Hepatocyte (in vitro differentiated cells): ENCODE data around the gene ABCB10.

ENCODE experiments used
- CTCF ChIP-seq: fragments of 200-600 bp; sonication (generic); IDR thresholded peaks from 2 replicates; pipeline ENCODE4 v1.5.1; 2016; ENCODE audit warnings: antibody characterized with exemption, mild to moderate bottlenecking; ENCODE audit not compliant: poor library complexity
- EZH2 ChIP-seq: fragments of 200-600 bp; sonication (generic); IDR thresholded peaks from 2 replicates; pipeline ENCODE4 v1.6.1; 2016; ENCODE audit warnings: antibody characterized with exemption, mild to moderate bottlenecking, borderline replicate concordance
- EZH2phosphoT487 ChIP-seq: fragments of 200-600 bp; sonication (generic); IDR thresholded peaks from one replicate; pipeline ENCODE4 v1.6.1; 2018; ENCODE audit warnings: antibody characterized with exemption, mild to moderate bottlenecking, low read depth, moderate library complexity; ENCODE audit not compliant: unreplicated experiment, severe bottlenecking

DNA sequence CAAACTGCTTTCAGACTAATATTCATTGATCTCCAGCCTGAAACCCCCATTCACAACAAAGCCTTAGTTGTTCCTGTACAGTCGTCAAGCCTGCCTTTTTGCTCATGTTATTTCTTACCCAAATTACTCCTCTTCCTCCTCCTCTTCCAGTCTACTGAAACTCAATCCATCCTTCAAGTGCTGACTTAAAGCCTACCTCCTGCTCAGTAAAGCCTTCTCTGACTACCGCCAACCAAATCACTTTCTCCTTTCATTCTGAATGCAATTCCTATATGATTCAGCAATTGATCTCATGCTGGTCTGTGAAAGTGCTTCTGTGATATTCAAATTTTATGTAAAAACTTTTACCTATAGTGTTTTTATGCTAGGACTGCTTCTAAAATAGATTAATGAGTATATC lies 48.9 kb upstream of the ABCB10 start:
- no peak for TF ChIP-seq CTCF
- no peak for TF ChIP-seq EZH2phosphoT487
- no peak for TF ChIP-seq EZH2
